PC-9 (cell line): Measurements from ENCODE around the gene MYO1E. TPM values are rescaled to one million over a fixed set of nuclear protein-coding genes. Genes with fewer than 3 reads are reported as not detected.

Source experiments
- BruUV-seq: library from RNA; stranded (reverse); fragments of 400-500 nt; replicated peaks from 2 replicates; lab custom pipeline; 2021; lab: Mats Ljungman, UMichigan
- CTCF ChIA-PET: fragments of 300-600 bp; sonication (Branson Sonifier 250); formaldehyde crosslinking; loops from one replicate; lab custom pipeline; 2022; ENCODE audit warnings: antibody characterized with exemption; lab: Charles Lee
- POLR2A ChIA-PET: fragments of 300-600 bp; sonication (Branson Sonifier 250); formaldehyde crosslinking; loops from one replicate; lab custom pipeline; 2022; ENCODE audit warnings: antibody characterized with exemption; ENCODE audit not compliant: unreplicated experiment; lab: Charles Lee
- DNase-seq, 2 experiments: peaks; one replicate each; pipeline versions ENCODE4 v3.0.0 to v3.0.0-alpha.2; 2015 to 2022; ENCODE audit warnings: mixed read lengths in 1 of 2
- H2AFZ ChIP-seq: fragments of 200-600 bp; sonication (generic); 2 replicates; pipeline ENCODE4 v1.8.1; 2017; ENCODE audit warnings: antibody characterized with exemption
- H3F3A ChIP-seq: fragments of 200-600 bp; sonication (generic); 2 replicates; pipeline ENCODE4 v1.8.1; 2017; ENCODE audit warnings: antibody characterized with exemption, mild to moderate bottlenecking, low read depth; ENCODE audit not compliant: insufficient read depth
- H3K27ac ChIP-seq: fragments of 200-600 bp; sonication (generic); 2 replicates; pipeline ENCODE4 v1.6.1; 2016; ENCODE audit warnings: mixed run types
- H3K27me3 ChIP-seq: fragments of 200-600 bp; sonication (generic); 2 replicates; pipeline ENCODE4 v1.6.1; 2016; ENCODE audit warnings: low read depth, mixed run types; ENCODE audit not compliant: insufficient read depth
- H3K36me3 ChIP-seq: fragments of 200-600 bp; sonication (generic); 2 replicates; pipeline ENCODE4 v1.6.1; 2016; ENCODE audit warnings: low read depth, mixed run types
- H3K4me1 ChIP-seq: fragments of 200-600 bp; sonication (generic); replicated peaks from 2 replicates; pipeline ENCODE4 v1.6.1; 2016; ENCODE audit warnings: mixed run types; ENCODE audit not compliant: insufficient read depth
- H3K4me2 ChIP-seq: fragments of 200-600 bp; sonication (generic); 2 replicates; pipeline ENCODE4 v1.6.1; 2017; ENCODE audit warnings: mixed run types
- H3K4me3 ChIP-seq: fragments of 200-600 bp; sonication (generic); 2 replicates; pipeline ENCODE4 v1.6.1; 2016; ENCODE audit warnings: mixed run types
- H3K79me2 ChIP-seq: fragments of 200-600 bp; sonication (generic); 2 replicates; pipeline ENCODE4 v1.6.1; 2017; ENCODE audit warnings: low read depth, mixed run types
- H3K9me2 ChIP-seq: fragments of 200-600 bp; sonication (generic); 2 replicates; pipeline ENCODE4 v1.8.1; 2017; ENCODE audit warnings: mild to moderate bottlenecking; ENCODE audit not compliant: insufficient read depth
- H3K9me3 ChIP-seq: fragments of 200-600 bp; sonication (generic); 2 replicates; pipeline ENCODE4 v1.8.1; 2016; ENCODE audit warnings: low read depth; ENCODE audit not compliant: insufficient read depth
- H4K20me1 ChIP-seq: fragments of 200-600 bp; sonication (generic); 2 replicates; pipeline ENCODE4 v1.8.1; 2017; ENCODE audit not compliant: insufficient read depth
- EZH2 ChIP-seq: fragments of 200-600 bp; sonication (generic); IDR thresholded peaks from 2 replicates; pipeline ENCODE4 v1.8.0; 2017; ENCODE audit warnings: antibody characterized with exemption, low read depth
- intact Hi-C: fragments of 100-400 bp; cut with micrococcal nuclease; formaldehyde crosslinking; loops from one replicate; pipeline ENCODE4 v1.10.0; 2022; ENCODE audit not compliant: unreplicated experiment
- total RNA-seq: library from RNA; stranded (reverse); gene quantifications from 2 replicates; pipeline ENCODE4 v1.2.3, GENCODE V29; 2021
- TF ChIP-seq, protein P1 (sequence below): fragments of 200-600 bp; sonication (generic); conservative IDR thresholded peaks from 2 replicates; pipeline ENCODE4 v1.6.1; 2017; ENCODE audit warnings: mixed run types, antibody characterized with exemption, mild to moderate bottlenecking, moderate library complexity

The MYO1E gene
- total RNA-seq, 1 experiment from 2014 or later: 156 TPM

DNA sequence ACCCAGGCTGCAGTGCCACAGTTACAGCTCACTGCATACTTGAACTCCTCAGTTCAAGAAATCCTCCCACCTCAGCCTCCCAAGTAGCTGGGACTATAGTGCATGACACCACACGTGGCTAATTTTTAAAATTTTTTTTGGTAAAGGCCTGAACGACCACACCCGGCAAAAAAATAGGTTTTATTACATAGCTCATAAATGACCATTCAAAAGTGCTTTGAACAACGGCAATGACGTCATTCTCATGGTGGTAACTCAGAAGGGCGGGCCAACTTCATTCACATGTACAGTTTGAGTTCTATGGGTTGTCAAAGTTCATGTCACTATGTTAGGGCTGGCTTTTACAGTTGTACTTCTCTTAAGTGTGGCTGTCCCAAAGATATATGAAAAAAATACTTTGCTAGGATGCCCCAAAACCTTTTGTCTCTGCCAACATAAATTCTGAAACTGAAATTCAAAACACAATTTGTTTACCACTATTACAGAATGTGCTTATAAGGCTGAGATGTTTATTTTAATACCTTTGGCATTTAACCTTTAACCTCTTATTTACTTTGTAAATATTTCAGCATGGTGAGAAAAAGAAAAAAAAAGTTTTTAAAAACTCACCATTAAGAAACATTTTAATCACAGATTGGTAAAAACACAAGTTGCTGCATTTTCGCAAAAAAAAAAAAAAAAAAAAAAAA, 6.2 kb downstream of the MYO1E start:
- Histone ChIP-seq H2AFZ (no peak overlapping the region), H4K20me1 (peaks cover 40% of the 10 kb centered on the region), H3K9me3 (no peaks in the 10 kb centered on the region), H3K4me3 (no peak overlapping the region), H3F3A (no peaks in the 10 kb centered on the region; the same call in 1 of the 2 replicates), H3K79me2 (peaks cover 97% of the 10 kb centered on the region), H3K27me3 (no peaks in the 10 kb centered on the region), H3K36me3 (peaks cover 9% of the 10 kb centered on the region; the same call in 1 of the 2 replicates), H3K4me1 (peaks cover 36% of the 10 kb centered on the region), H3K4me2 (peak overlapping the region; percentile 60), H3K27ac (peak overlapping the region; percentile 56), H3K9me2 (no peaks in the 10 kb centered on the region)
- no TSS peak for BruUV-seq
- intact Hi-C loops: no loop called here
- POLR2A ChIA-PET: interaction anchor here (0.6 to 0.7 kb wide), 6 partner anchors 10 to 444 kb away, joined by 3 to 6 read pairs (median 4); no protein-coding TSS in a partner anchor
- DNase-seq: no peak
- TF ChIP-seq, protein P1, sequence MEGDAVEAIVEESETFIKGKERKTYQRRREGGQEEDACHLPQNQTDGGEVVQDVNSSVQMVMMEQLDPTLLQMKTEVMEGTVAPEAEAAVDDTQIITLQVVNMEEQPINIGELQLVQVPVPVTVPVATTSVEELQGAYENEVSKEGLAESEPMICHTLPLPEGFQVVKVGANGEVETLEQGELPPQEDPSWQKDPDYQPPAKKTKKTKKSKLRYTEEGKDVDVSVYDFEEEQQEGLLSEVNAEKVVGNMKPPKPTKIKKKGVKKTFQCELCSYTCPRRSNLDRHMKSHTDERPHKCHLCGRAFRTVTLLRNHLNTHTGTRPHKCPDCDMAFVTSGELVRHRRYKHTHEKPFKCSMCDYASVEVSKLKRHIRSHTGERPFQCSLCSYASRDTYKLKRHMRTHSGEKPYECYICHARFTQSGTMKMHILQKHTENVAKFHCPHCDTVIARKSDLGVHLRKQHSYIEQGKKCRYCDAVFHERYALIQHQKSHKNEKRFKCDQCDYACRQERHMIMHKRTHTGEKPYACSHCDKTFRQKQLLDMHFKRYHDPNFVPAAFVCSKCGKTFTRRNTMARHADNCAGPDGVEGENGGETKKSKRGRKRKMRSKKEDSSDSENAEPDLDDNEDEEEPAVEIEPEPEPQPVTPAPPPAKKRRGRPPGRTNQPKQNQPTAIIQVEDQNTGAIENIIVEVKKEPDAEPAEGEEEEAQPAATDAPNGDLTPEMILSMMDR: no peak
- TF ChIP-seq EZH2: no peak
- CTCF ChIA-PET: interaction anchor here (1.4 kb wide), 1 partner anchor 109 kb away, joined by 3 read pairs; no protein-coding TSS in a partner anchor

DNA sequence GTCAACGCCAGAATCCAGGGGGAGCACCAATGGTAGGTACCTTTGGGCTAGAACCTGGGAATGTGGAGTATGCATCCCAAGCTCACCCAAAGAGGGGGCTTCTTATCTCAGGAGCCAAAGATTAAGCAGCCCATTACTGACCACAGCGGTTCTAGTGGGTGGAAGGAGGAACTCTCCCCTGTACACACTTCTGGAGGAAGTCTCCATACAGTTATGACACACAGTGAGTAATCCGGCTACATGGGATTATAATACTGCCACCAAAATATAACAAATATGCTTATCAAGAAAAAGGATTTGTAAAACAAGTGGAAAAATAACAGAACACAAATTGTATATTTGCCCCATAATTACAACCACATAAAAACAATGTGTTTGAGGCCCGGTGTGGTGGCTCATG, 8.4 kb downstream of the MYO1E start:
- H4K20me1 ChIP-seq: peaks cover 23% of the 10 kb centered on the region
- no peak overlapping the region for H3K27ac ChIP-seq
- DNase-seq: no peak

DNA sequence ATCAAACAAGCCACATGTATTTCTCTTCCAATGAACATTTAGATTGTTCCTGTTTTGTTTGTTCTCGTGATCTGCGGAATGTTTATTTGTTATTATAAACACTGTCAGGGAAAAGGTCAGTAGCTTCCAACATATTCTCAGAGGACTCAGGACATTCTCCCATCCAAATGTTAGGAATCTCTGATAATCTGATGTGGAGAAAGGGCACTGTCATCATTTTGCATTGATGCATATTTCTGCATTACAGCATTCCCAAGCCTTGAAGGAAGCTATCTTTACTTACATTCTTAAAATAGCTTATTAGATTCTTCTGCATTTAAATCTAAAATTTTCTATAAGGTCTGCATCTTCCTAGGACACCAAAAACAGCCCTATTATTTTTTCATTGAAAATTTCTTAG, 10.3 kb downstream of the MYO1E start:
- peaks cover 12% of the 10 kb centered on the region for H3K4me1 ChIP-seq
- ChIA-PET CTCF (no interaction called here), POLR2A (no interaction called here)
- peaks cover 9% of the 10 kb centered on the region; the same call in 1 of the 2 replicates for H3K36me3 ChIP-seq
- no TSS peak for BruUV-seq
- H3K4me2 ChIP-seq: no peak overlapping the region
- H3K9me2 ChIP-seq: no peaks in the 10 kb centered on the region
- DNase-seq: no peak
- no peak overlapping the region for H3K4me3 ChIP-seq
- peaks cover 96% of the 10 kb centered on the region for H3K79me2 ChIP-seq
- peaks cover 22% of the 10 kb centered on the region for H4K20me1 ChIP-seq
- no peak overlapping the region for H3K27ac ChIP-seq
- intact Hi-C loops: no loop called here
- H2AFZ ChIP-seq: no peak overlapping the region
- H3F3A ChIP-seq: no peaks in the 10 kb centered on the region
- no peaks in the 10 kb centered on the region for H3K27me3 ChIP-seq
- TF ChIP-seq, protein P1: no peak
- no peak for TF ChIP-seq EZH2
- H3K9me3 ChIP-seq: no peaks in the 10 kb centered on the region; the same call in 1 of the 2 replicates

More for the DNA sequence above, 8.4 kb downstream of the MYO1E start:
- Histone ChIP-seq H3K4me1 (peaks cover 23% of the 10 kb centered on the region), H3K9me2 (no peaks in the 10 kb centered on the region), H3K79me2 (peaks cover 97% of the 10 kb centered on the region), H3F3A (no peaks in the 10 kb centered on the region), H3K27me3 (no peaks in the 10 kb centered on the region), H2AFZ (no peak overlapping the region), H3K4me3 (no peak overlapping the region), H3K9me3 (no peaks in the 10 kb centered on the region; the same call in 1 of the 2 replicates), H3K36me3 (0 out of 2 replicates have a peak, but pooled peaks cover 9% of the 10 kb centered on the region), H3K4me2 (no peak overlapping the region)
- POLR2A ChIA-PET: no interaction called here
- TF ChIP-seq EZH2: no peak
- TF ChIP-seq, protein P1: no peak
- BruUV-seq: no TSS peak
- CTCF ChIA-PET: no interaction called here
- intact Hi-C loops: no loop called here
